ENCODE data around the gene CCDC191.

GRCh38 chr3:114020907-114021306 is 35.4 kb downstream of the CCDC191 start:
- no peak for TF ChIP-seq CTCF (IDR thresholded peaks at IDR 0.05)
- TF ChIP-seq POLR2A (IDR thresholded peaks at IDR 0.05), result no peak

Measured in Peyer's patch (tissue), 4 donors.